Measurements from ENCODE around the gene KRTAP5-6. TPM values are rescaled to one million over a fixed set of nuclear protein-coding genes. Genes with fewer than 3 reads are reported as not detected.

KRTAP5-6 gene
- polyA plus RNA-seq, 1 donor: 0.71 TPM

- DNase-seq (ENCODE audit: low read depth): no peak
These were observed 4.3 kb downstream of the KRTAP5-6 start for GRCh38 chr11:1701091-1701807.

- no peak for DNase-seq (ENCODE audit: low read depth)
These were observed 5.5 kb downstream of the KRTAP5-6 start for GRCh38 chr11:1702506-1702905.

GRCh38 chr11:1703146-1703545 is 6.2 kb downstream of the KRTAP5-6 start:
- DNase-seq (ENCODE audit: low read depth): no peak

- DNase-seq (ENCODE audit: low read depth): no peak
These were observed 8.4 kb downstream of the KRTAP5-6 start for GRCh38 chr11:1705126-1706052.

GRCh38 chr11:1706634-1707400 is 9.8 kb downstream of the KRTAP5-6 start:
- DNase-seq (ENCODE audit: low read depth): no peak

- no peak for DNase-seq (ENCODE audit: low read depth)
These were observed 10.8 kb downstream of the KRTAP5-6 start for GRCh38 chr11:1707751-1708150.

GRCh38 chr11:1708716-1709115 is 11.7 kb downstream of the KRTAP5-6 start:
- no peak for DNase-seq (ENCODE audit: low read depth)

- no peak for DNase-seq (ENCODE audit: low read depth)
These were observed 18.2 kb downstream of the KRTAP5-6 start for GRCh38 chr11:1714908-1715885.

GRCh38 chr11:1717745-1718144 is 20.8 kb downstream of the KRTAP5-6 start:
- no peak for DNase-seq (ENCODE audit: low read depth)

- DNase-seq (ENCODE audit: low read depth): no peak
These were observed 21.3 kb downstream of the KRTAP5-6 start for GRCh38 chr11:1718326-1718725.

GRCh38 chr11:1719781-1720180 is 22.8 kb downstream of the KRTAP5-6 start:
- DNase-seq (ENCODE audit: low read depth): no peak

- no peak for DNase-seq (ENCODE audit: low read depth)
These were observed 30.2 kb downstream of the KRTAP5-6 start for GRCh38 chr11:1727096-1727690.

GRCh38 chr11:1727861-1728260 is 30.9 kb downstream of the KRTAP5-6 start:
- DNase-seq (ENCODE audit: low read depth): no peak

- no peak for DNase-seq (ENCODE audit: low read depth)
These were observed 31.3 kb downstream of the KRTAP5-6 start for GRCh38 chr11:1728301-1728700.

GRCh38 chr11:1728931-1729691 is 32.1 kb downstream of the KRTAP5-6 start:
- DNase-seq (ENCODE audit: low read depth): no peak

- DNase-seq (ENCODE audit: low read depth): no peak
These were observed 32.7 kb downstream of the KRTAP5-6 start for GRCh38 chr11:1729692-1730011.

GRCh38 chr11:1730059-1730629 is 33.1 kb downstream of the KRTAP5-6 start:
- DNase-seq (ENCODE audit: low read depth): no peak

GRCh38 chr11:1731451-1732059 is 34.6 kb downstream of the KRTAP5-6 start:
- no peak for DNase-seq (ENCODE audit: low read depth)

GRCh38 chr11:1732418-1733008 is 35.5 kb downstream of the KRTAP5-6 start:
- DNase-seq (ENCODE audit: low read depth): no peak

Measured in forelimb muscle (tissue), 1 donor.